Measurements from ENCODE around the gene FAM98A. TPM values are rescaled to one million over a fixed set of nuclear protein-coding genes. Genes with fewer than 3 reads are reported as not detected.

The FAM98A gene
- total and polyA plus RNA-seq, 9 of the 15 experiments (the other 6 are each of a cell fraction or from before 2014, with no cell fraction given): 16.5 to 238 (median 44.6) TPM

GRCh38 chr2:33559328-33559727, 39.8 kb downstream of the FAM98A start:
- Histone ChIP-seq H3K4me3 (no peak overlapping the region), H3K9me3 (replicated peaks; ENCODE audit: control insufficient read depth, insufficient read depth, low read depth, low read length) (no peaks in the 10 kb centered on the region), H4K20me1 (replicated peaks; ENCODE audit: control insufficient read depth, insufficient read depth, low read length) (no peaks in the 10 kb centered on the region), H3K9ac (ENCODE audit: insufficient read depth in 1 of 2, low read depth in 2 of 2, low read length in 2 of 2) (no peak overlapping the region), H3K4me2 (ENCODE audit: insufficient read depth, low read length) (no peak overlapping the region), H3K27me3 (ENCODE audit: control insufficient read depth in 2 of 2, insufficient read depth in 2 of 2, low read length in 2 of 2) (peaks cover 2 to 12% of the 10 kb centered on the region in 2 experiments; a peak in 3 of 5 replicates), H2AFZ (ENCODE audit: low read depth, low read length) (no peak overlapping the region), H3K9me1 (ENCODE audit: control insufficient read depth, insufficient read depth, low read length) (no peaks in the 10 kb centered on the region), H3K36me3 (ENCODE audit: control insufficient read depth, insufficient read depth, low read length) (no peaks in the 10 kb centered on the region), H3K4me1 (replicated peaks in 1 of 2; ENCODE audit: control insufficient read depth in 2 of 2, insufficient read depth in 2 of 2, low read length in 2 of 2) (no peaks in the 10 kb centered on the region), H3K79me2 (ENCODE audit: control insufficient read depth, insufficient read depth, low read length) (no peaks in the 10 kb centered on the region), H3K27ac (ENCODE audit: extremely low read depth, low read depth, low read length) (no peak overlapping the region)
- in situ Hi-C loops (cut with MboI) (no loop called here), intact Hi-C loops (cut with micrococcal nuclease) (no loop called here)
- no peak for ATAC-seq
- no peak for FAIRE-seq
- ChIA-PET CTCF (ENCODE audit: low intra/inter-chr PET ratio) (no interaction called here), POLR2A (no interaction called here)
- DNase-seq (ENCODE audit: extremely low read depth in 1 of 4, low spot score in 3 of 4): no peak
- BruUV-seq (replicated peaks): no TSS peak
- WGBS (ENCODE audit: insufficient coverage, low coverage, missing lambda C conversion rate): 0% methylated on average over 3 of the region's 3 CpGs
- TF ChIP-seq HNRNPL (IDR thresholded peaks at IDR 0.05; ENCODE audit: low read depth, low read length) (no peak), NFE2 (IDR thresholded peaks at IDR 0.05; ENCODE audit: low read depth) (no peak), BHLHE40 (IDR thresholded peaks at IDR 0.05; ENCODE audit: low read length) (no peak), HINFP (tag; conservative IDR thresholded peaks at IDR 0.05; ENCODE audit: low read depth) (no peak), ZNF785 (CRISPR knock-in tag; IDR thresholded peaks at IDR 0.05) (no peak), ZNF280B (CRISPR knock-in tag; IDR thresholded peaks at IDR 0.05) (no peak), ZNF436 (CRISPR knock-in tag; IDR thresholded peaks at IDR 0.05) (no peak), ELK3 (CRISPR knock-in tag; IDR thresholded peaks at IDR 0.05) (no peak), ELF1 (tag; IDR thresholded peaks at IDR 0.05) (no peak), SPI1 (IDR thresholded peaks at IDR 0.05; ENCODE audit: borderline replicate concordance, low read depth, low read length) (no peak), MTA3 (IDR thresholded peaks at IDR 0.05; ENCODE audit: borderline replicate concordance) (no peak), ZNF212 (CRISPR knock-in tag; IDR thresholded peaks at IDR 0.05) (no peak), U2AF1 (optimal IDR thresholded peaks at IDR 0.05; ENCODE audit: low read depth, low read length) (no peak), SFPQ (IDR thresholded peaks at IDR 0.05; ENCODE audit: low read depth, low read length) (no peak), STAG1 (CRISPR knock-in tag; IDR thresholded peaks at IDR 0.05; ENCODE audit: borderline replicate concordance) (no peak)
